HG03280 (cell line): Measurements from ENCODE around the gene NECAB3.
"Not testable (repeated sequence)": the region's sequence is repeated elsewhere in the genome, so short reads cannot be mapped to it uniquely, and the experiment has no call there.

Experiments used
- ATAC-seq: cut with Tn5 transposase; IDR thresholded peaks from one replicate; pipeline ENCODE4 v1.9.1; 2021; ENCODE audit warnings: mild to moderate bottlenecking, moderate library complexity; ENCODE audit not compliant: unreplicated experiment

NECAB3 gene

GRCh38 chr20:33698966-33699365, 24.7 kb upstream of the NECAB3 start:
- ATAC-seq = not testable (repeated sequence)

- no peak for ATAC-seq
Observed at GRCh38 chr20:33697129-33697528, 22.9 kb upstream of the NECAB3 start.

GRCh38 chr20:33696448-33696847, 22.2 kb upstream of the NECAB3 start:
- no peak for ATAC-seq

- ATAC-seq = no peak
Observed at GRCh38 chr20:33694639-33695012, 20.4 kb upstream of the NECAB3 start.

- no peak for ATAC-seq
Observed at GRCh38 chr20:33693741-33694638, 19.8 kb upstream of the NECAB3 start.

GRCh38 chr20:33693289-33693688, 19.1 kb upstream of the NECAB3 start:
- ATAC-seq = no peak

- no peak for ATAC-seq
Observed at GRCh38 chr20:33689973-33690372, 15.7 kb upstream of the NECAB3 start.

- ATAC-seq = no peak
Observed at GRCh38 chr20:33689493-33689892, 15.3 kb upstream of the NECAB3 start.

- ATAC-seq = no peak
Observed at GRCh38 chr20:33688938-33689424, 14.8 kb upstream of the NECAB3 start.

- no peak for ATAC-seq
Observed at GRCh38 chr20:33687993-33688937, 14.0 kb upstream of the NECAB3 start.

- ATAC-seq = no peak
Observed at GRCh38 chr20:33687370-33687915, 13.2 kb upstream of the NECAB3 start.

- no peak for ATAC-seq
Observed at GRCh38 chr20:33686984-33687366, 12.7 kb upstream of the NECAB3 start.

GRCh38 chr20:33686100-33686983, 12.1 kb upstream of the NECAB3 start, which contains the start of gene E2F1:
Gene E2F1 (minus strand): TSS chr20:33686385. CDS start chr20:33686264, 121 bp downstream.
- peak; percentile 82 for ATAC-seq

- ATAC-seq = peak; percentile 38
Observed at GRCh38 chr20:33685328-33686099, 11.3 kb upstream of the NECAB3 start.

GRCh38 chr20:33684533-33685327, 10.5 kb upstream of the NECAB3 start:
- no peak for ATAC-seq

GRCh38 chr20:33681728-33682353, 7.6 kb upstream of the NECAB3 start:
- no peak for ATAC-seq

GRCh38 chr20:33681288-33681687, 7.1 kb upstream of the NECAB3 start:
- ATAC-seq = no peak

GRCh38 chr20:33680686-33681085, 6.5 kb upstream of the NECAB3 start:
- ATAC-seq = no peak
